ENCODE data around the gene SLC35F4. TPM values are rescaled to one million over a fixed set of nuclear protein-coding genes. Genes with fewer than 3 reads are reported as not detected.

Gene SLC35F4
- total and polyA plus RNA-seq, 2 of the 8 experiments (the other 6 are each of a cell fraction or from before 2014, with no cell fraction given): not detected

GRCh38 chr14:57736391-57736790 is 129.5 kb downstream of the SLC35F4 start (continued):
- TF ChIP-seq CHD7 (IDR thresholded peaks at IDR 0.05; ENCODE audit: insufficient replicate concordance, low read length) (no peak), MAFK (IDR thresholded peaks at IDR 0.05; ENCODE audit: low read depth, low read length) (no peak), CHD2 (IDR thresholded peaks at IDR 0.05; ENCODE audit: low read length) (no peak), TCF12 (IDR thresholded peaks at IDR 0.05; ENCODE audit: low read depth, low read length) (no peak), POU5F1 (IDR thresholded peaks at IDR 0.05; ENCODE audit: low read depth, low read length) (no peak), SIX5 (IDR thresholded peaks at IDR 0.05; ENCODE audit: low read depth, low read length) (no peak), SP4 (IDR thresholded peaks at IDR 0.05; ENCODE audit: low read length) (no peak)
